GM21786 (cell line): Measurements from ENCODE around the gene DYTN.
A peak's percentile ranks its signal among the peaks of the same experiment; 100 is the strongest.
"Not testable (repeated sequence)": the region's sequence is repeated elsewhere in the genome, so short reads cannot be mapped to it uniquely, and the experiment has no call there.

Experiments
- ATAC-seq: cut with Tn5 transposase; IDR thresholded peaks from one replicate; pipeline ENCODE4 v1.9.1; 2021; ENCODE audit not compliant: unreplicated experiment

DYTN gene, protein sequence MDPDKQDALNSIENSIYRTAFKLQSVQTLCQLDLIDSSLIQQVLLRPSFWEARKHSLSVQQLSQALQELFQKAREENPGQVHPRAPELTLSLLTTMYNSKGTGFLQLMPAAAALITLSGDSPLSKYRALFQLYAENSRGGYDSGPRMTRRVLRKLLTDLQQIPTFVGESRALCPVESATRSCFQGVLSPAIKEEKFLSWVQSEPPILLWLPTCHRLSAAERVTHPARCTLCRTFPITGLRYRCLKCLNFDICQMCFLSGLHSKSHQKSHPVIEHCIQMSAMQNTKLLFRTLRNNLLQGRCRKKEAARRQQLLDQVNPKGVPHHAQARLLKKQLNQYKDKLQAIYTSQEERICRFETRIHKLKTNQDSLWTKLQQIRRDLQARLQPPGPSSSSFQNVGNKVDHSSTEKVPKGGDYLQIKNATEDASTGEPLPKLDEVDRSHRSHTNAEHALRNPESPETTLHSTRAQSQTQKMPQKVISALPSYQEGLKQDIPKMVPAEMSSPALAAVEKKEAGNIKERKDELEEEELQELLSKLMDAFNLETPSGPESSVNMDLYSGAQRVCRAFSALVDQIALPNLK

GRCh38 chr2:206718296-206718695, at the start of gene DYTN:
Gene DYTN (minus strand): TSS chr2:206718396. CDS start chr2:206718279, 117 bp downstream.
- no peak for ATAC-seq

DNA sequence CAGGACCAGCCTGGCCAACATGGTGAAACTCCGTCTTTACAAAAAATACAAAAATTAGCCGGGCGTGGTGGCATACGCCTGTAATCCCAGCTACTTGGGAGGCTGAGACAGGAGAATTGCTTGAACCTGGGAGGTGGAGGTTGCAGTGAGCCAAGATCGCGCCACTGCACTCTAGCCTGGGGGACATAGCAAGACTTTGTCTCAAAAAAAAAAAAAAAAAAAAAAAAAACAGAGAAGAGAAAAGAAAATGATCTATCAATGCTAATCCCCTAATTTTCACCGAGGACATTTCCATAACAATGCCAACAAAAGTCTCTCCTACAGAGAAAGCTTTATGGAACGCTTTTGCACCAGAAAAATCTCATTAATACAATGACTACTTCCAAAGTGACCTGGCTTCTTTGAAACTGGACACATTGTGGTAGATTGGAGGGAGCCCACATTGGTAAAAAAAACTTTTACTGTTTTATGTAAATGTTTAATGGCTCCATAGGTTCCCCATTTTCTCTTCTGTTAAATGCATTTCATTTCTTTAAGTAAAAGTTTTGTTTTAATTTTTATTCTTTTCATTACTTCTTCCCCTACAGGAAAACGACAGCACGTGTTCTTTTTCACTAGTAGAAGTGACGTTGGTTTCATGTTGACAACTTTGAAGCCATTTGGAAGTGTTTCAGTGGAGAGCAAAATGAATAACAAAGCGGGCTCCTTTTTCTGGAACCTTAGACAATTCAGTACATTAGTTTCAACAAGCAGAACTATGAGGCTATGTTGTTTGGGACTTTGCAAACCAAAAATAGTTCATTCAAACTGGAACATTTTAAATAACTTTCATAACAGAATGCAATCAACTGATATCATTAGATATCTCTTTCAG, 48.1 kb upstream of the DYTN start:
- ATAC-seq, result no peak

GRCh38 chr2:206765242-206766056, 47.3 kb upstream of the DYTN start, which contains the start of the genes FASTKD2 and MDH1B:
Gene FASTKD2 (plus strand): TSS chr2:206765606. CDS start chr2:206766694, 1,088 bp downstream.
Gene MDH1B (minus strand): TSS chr2:206765328. CDS start chr2:206765271, 57 bp downstream.
- peak; percentile 91 for ATAC-seq

GRCh38 chr2:206764673-206765241, 46.6 kb upstream of the DYTN start:
- ATAC-seq, result no peak

- no peak for ATAC-seq
These were observed 38.6 kb upstream of the DYTN start for GRCh38 chr2:206756816-206757215.

DNA sequence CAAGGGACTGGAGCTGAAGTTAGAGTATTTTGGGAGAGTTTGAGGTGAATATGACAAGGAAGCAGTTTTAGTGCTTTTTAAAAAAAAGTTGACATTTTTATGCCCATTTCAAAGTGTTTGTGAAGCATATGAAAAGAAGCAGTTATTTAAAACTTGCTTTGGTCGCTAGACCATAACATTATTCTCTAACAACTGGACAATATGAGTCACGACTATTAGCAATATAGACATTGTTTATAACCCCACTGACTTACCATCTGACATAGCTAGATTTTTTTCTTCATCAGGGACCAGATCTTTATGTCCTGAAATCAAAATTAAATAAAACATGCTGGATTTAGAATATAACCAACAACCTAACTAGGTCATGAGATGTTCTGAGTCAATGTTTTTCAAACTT, 22.6 kb upstream of the DYTN start:
- no peak for ATAC-seq

DNA sequence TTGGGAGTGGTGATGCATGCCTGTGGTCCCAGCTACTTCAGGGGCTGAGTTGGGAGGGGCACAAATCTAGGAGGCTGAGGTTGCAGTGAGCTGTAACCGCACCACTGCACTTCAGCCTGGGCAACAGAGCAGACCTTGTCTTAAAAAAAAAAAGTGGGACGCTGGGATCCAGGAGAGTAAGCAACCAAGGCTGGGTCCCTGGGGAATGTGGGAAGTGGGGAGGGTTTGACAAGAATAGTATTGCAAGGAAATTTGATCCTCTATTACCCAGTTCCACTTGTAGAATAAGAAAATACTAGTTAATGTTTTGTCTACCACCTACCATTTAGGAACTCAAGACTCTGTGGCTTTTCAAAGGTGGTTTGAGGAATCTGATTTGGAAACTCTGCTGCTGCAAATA, 21.1 kb upstream of the DYTN start:
- no peak for ATAC-seq

DNA sequence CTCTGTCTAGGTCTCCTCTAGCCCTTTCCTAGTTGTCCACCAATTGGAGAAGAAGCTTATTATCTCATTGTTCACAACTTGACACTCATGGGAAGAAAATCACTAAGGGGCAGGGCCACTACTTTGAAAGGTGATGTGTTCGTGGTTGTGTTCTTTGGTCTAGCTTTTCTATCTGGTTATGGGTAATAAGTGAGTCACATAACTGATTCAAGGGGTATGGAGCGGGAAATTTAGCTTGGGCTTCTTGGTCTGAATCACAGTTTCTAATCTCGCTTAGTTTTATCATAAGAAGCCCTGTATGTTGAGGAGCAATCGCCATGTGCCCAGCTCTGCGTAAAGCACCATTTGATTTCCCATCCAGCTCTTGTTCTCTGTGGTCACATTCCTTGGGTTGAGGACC, 18.7 kb upstream of the DYTN start:
- ATAC-seq, result no peak

- ATAC-seq, result no peak
These were observed 15.1 kb upstream of the DYTN start for GRCh38 chr2:206733341-206733740.

- ATAC-seq, result no peak
These were observed 10.3 kb upstream of the DYTN start for GRCh38 chr2:206728277-206729199.

GRCh38 chr2:206727287-206727686, 9.1 kb upstream of the DYTN start:
- no peak for ATAC-seq

GRCh38 chr2:206723288-206723687, 5.1 kb upstream of the DYTN start:
- no peak for ATAC-seq

- peak; percentile 90 for ATAC-seq
These were observed 3.2 kb upstream of the DYTN start for GRCh38 chr2:206721256-206721920.

- ATAC-seq, result no peak
These were observed 1.6 kb downstream of the DYTN start for GRCh38 chr2:206716623-206717022.

- not testable (repeated sequence) for ATAC-seq
These were observed 3.0 kb downstream of the DYTN start for GRCh38 chr2:206715183-206715582.

DNA sequence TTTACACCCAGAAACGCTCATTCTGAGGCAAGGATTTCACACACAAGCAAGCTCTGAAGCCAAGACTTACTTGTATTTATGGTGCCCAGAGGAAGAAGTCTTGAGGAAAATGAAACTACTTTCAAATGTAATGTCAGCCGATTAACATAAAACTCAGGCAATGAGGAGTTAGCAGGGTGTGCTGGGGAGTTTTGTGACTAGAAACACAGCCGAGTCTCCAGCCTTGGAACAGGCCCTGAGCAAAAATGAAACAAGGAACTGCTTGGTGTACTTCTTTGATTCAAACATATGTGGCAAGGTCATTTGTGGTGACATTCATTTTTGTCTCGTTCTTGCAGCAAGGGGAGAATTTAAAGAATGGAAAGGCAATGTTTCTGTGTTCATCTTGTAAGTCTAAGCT, 4.5 kb downstream of the DYTN start:
- ATAC-seq, result peak; percentile 74

- ATAC-seq, result no peak
These were observed 9.9 kb downstream of the DYTN start for GRCh38 chr2:206708286-206708685.

DNA sequence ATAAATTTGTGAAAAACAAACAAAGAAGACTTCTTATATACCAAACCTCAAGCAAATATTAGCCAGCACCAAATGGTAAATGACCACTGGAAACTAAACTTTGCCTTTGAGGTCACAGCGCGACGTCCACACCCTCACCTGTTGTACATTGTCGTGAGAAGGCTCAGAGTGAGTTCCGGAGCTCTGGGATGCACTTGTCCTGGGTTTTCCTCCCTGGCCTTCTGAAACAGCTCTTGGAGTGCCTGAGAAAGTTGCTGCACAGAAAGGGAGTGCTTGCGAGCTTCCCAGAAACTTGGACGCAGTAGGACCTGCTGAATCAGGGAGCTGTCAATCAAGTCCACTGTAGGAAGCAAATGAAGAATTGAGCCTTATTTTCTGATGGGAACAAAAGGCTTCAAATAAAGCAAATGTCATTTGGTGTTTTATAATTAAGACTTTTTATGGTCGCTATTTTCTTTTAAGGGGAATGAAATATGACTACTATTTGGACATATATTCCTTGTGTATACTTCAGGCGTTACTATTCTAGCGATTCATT, 11.0 kb downstream of the DYTN start:
- no peak for ATAC-seq
